T-helper 2 cell treated with Interferon-gamma antibody and Interleukin-4, amounts not matched to agents 100 ng/mL and 5 ng/mL, for 36 hours (primary cell): ENCODE measurements around the gene LILRA1. TPM values are rescaled to one million over a fixed set of nuclear protein-coding genes. Genes with fewer than 3 reads are reported as not detected.
"Not testable (repeated sequence)": the region's sequence is repeated elsewhere in the genome, so short reads cannot be mapped to it uniquely, and the experiment has no call there.

ENCODE experiments used
- intact Hi-C: fragments of 100-400 bp; cut with micrococcal nuclease; formaldehyde crosslinking; loops from one replicate; pipeline ENCODE4 v1.15.1; 2023
- total RNA-seq: library from RNA; stranded (reverse); gene quantifications from 2 replicates; pipeline ENCODE4 v1.2.3, GENCODE V29; 2022

Gene LILRA1
- total RNA-seq, 1 donor from 2014 or later: not detected

GRCh38 chr19:54624234-54624633 lies 30.8 kb downstream of the LILRA1 start:
- intact Hi-C loops: not testable (repeated sequence)

GRCh38 chr19:54624934-54625730 lies 31.7 kb downstream of the LILRA1 start:
- intact Hi-C loops: not testable (repeated sequence)

- intact Hi-C loops: no loop called here
These were observed 33.3 kb downstream of the LILRA1 start for GRCh38 chr19:54626757-54627156.

GRCh38 chr19:54627912-54628311 lies 34.5 kb downstream of the LILRA1 start:
- intact Hi-C loops: not testable (repeated sequence)

- intact Hi-C loops: loop anchor here (5.0 kb wide), 1 partner anchor 333 kb away; no protein-coding TSS in a partner anchor
These were observed 36.8 kb downstream of the LILRA1 start, which contains the start of gene LILRB1 for GRCh38 chr19:54630262-54630661. TSS of gene LILRB1 (plus strand) at chr19:54630484. CDS start at chr19:54631074, 590 bp downstream.

- intact Hi-C loops: loop anchor here (5.0 kb wide), 1 partner anchor 333 kb away; no protein-coding TSS in a partner anchor
These were observed 37.4 kb downstream of the LILRA1 start for GRCh38 chr19:54630782-54631181.

GRCh38 chr19:54631489-54632337 lies 38.3 kb downstream of the LILRA1 start:
- intact Hi-C loops: loop anchor here (5.0 kb wide), 1 partner anchor 334 kb away; no protein-coding TSS in a partner anchor

GRCh38 chr19:54632517-54632916 lies 39.1 kb downstream of the LILRA1 start:
- intact Hi-C loops: loop anchor here (5.0 kb wide), 1 partner anchor 335 kb away; no protein-coding TSS in a partner anchor

GRCh38 chr19:54633401-54633800 lies 40.0 kb downstream of the LILRA1 start:
- intact Hi-C loops: loop anchor here (5.0 kb wide), 1 partner anchor 336 kb away; no protein-coding TSS in a partner anchor

GRCh38 chr19:54636081-54636480 lies 42.6 kb downstream of the LILRA1 start:
- intact Hi-C loops: not testable (repeated sequence)

- intact Hi-C loops: no loop called here
These were observed 45.3 kb downstream of the LILRA1 start for GRCh38 chr19:54638683-54639082.

- intact Hi-C loops: not testable (repeated sequence)
These were observed 49.5 kb downstream of the LILRA1 start for GRCh38 chr19:54642953-54643352.

GRCh38 chr19:54643583-54643982 lies 50.2 kb downstream of the LILRA1 start:
- intact Hi-C loops: not testable (repeated sequence)

GRCh38 chr19:54644056-54644455 lies 50.6 kb downstream of the LILRA1 start:
- intact Hi-C loops: no loop called here

- intact Hi-C loops: no loop called here
These were observed 53.0 kb downstream of the LILRA1 start for GRCh38 chr19:54646331-54646841.

GRCh38 chr19:54648129-54648528 lies 54.7 kb downstream of the LILRA1 start:
- intact Hi-C loops: no loop called here

- intact Hi-C loops: no loop called here
These were observed 56.8 kb downstream of the LILRA1 start for GRCh38 chr19:54650108-54650655.
